D721Med (cell line): ENCODE measurements around the gene SPTSSB.

Source experiments
- DNase-seq: peaks from one replicate; pipeline ENCODE4 v3.0.0; 2011; ENCODE audit warnings: low spot score; ENCODE audit not compliant: insufficient read length
- FAIRE-seq: peaks from 2 replicates; lab custom pipeline; 2011; peaks lifted over from hg19 to GRCh38; lab: Jason Lieb, UNC
- CTCF ChIP-seq: IDR thresholded peaks from 2 replicates; pipeline ENCODE4 v1.5.1; 2012; ENCODE audit warnings: mild to moderate bottlenecking, control low read depth; ENCODE audit not compliant: insufficient read depth; ENCODE audit errors: missing control alignments

Gene SPTSSB

DNA sequence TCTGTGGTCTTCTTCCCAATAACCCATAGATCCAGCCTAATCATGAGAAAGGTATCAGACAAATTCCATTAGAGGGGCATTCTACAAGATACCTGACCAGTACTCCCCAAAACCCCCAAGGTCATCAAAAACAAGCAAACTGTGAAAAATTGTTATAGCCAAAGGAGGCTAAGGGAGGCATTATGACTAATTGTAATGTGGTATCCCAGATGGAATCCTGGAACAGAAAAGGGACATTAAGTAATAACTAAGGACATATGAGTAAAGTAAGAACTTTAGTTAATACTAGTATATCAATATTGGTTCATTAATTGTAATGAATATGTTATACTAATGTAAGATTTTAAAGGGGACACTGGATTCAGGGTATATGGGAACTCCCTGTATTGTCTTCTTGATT, 20.4 kb downstream of the SPTSSB start:
- DNase-seq (no peak), FAIRE-seq (no peak)
- TF ChIP-seq CTCF: no peak

- DNase-seq: no peak
- no peak for FAIRE-seq
Measured at GRCh38 chr3:161349529-161350312, 21.6 kb downstream of the SPTSSB start.

DNA sequence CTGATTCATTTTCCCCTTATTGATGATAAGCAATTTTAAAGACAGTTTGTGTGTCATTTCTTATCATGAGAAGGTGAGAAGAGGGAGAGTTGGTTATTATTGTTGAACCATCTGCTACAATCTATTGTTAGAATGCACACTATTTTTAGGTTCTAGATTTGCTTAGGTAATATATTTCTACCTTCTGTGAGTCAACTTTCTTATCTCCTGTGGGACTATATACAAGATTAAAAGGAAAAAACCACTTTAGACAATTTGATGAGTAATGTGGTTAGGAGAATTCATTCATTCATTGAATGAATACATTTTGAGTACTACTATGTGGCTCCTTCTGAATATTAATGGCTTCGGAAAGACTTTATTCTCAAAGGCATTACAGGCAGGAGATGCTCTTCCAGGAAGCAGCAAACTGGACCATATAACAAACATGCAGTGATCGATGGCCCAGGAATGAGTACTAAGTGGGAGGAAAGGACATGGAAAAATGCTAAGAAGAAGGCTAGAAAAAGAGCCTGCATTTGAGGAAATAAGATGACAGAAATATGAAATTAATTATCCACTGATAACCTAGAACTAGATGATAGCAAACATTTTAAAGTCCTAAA, 22.4 kb downstream of the SPTSSB start:
- DNase-seq (no peak), FAIRE-seq (no peak)
- TF ChIP-seq CTCF: no peak

More at GRCh38 chr3:161349529-161350312, 21.6 kb downstream of the SPTSSB start:
- no peak for TF ChIP-seq CTCF

- FAIRE-seq: no peak
- no peak for TF ChIP-seq CTCF
- DNase-seq: no peak
Measured at GRCh38 chr3:161347726-161348125, 23.6 kb downstream of the SPTSSB start.

- DNase-seq (no peak), FAIRE-seq (no peak)
- no peak for TF ChIP-seq CTCF
Measured at GRCh38 chr3:161345023-161345422, 26.3 kb downstream of the SPTSSB start.

DNA sequence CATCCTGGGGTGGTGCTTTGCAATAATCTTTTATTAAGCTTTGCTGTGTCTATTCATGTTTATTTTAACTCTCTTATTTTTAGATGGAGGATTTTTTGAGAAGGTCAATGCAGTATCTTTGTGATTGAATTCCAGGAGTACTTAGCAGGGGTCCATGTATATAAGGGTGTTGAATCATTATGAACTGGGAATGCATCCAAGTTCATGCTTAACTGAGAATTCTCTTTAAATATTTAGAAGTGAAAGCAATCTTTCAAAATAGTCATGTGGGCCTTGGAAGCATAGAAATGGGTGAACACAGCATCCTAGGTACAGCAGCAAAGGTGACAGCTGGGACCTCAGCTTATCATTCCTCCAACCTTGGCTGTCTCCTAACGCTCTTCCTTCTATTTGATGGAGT, 27.3 kb downstream of the SPTSSB start:
- TF ChIP-seq CTCF: no peak
- DNase-seq (no peak), FAIRE-seq (no peak)

DNA sequence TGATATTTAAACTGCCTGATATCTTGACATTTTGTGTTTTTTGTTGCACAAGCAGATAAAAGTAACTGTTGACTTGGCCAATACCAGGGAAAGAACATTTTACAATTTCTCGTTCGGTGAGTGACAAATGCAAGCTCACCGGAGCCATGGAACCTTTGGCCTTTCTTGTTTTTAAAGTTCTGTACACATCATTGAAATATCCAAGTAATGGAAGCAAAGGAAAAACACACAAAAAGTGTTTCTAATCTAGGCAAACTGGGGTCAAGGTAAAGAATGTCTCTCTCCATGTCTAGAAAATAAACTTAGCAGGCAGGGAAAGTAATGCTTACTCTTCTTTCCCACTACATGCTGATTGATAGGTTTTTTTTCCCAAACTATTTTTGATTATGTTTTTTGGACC, 27.8 kb downstream of the SPTSSB start:
- FAIRE-seq: no peak
- no peak for TF ChIP-seq CTCF

More for the DNA sequence above, 27.8 kb downstream of the SPTSSB start:
- no peak for DNase-seq
